Measurements from ENCODE around the gene C4A.

DNA sequence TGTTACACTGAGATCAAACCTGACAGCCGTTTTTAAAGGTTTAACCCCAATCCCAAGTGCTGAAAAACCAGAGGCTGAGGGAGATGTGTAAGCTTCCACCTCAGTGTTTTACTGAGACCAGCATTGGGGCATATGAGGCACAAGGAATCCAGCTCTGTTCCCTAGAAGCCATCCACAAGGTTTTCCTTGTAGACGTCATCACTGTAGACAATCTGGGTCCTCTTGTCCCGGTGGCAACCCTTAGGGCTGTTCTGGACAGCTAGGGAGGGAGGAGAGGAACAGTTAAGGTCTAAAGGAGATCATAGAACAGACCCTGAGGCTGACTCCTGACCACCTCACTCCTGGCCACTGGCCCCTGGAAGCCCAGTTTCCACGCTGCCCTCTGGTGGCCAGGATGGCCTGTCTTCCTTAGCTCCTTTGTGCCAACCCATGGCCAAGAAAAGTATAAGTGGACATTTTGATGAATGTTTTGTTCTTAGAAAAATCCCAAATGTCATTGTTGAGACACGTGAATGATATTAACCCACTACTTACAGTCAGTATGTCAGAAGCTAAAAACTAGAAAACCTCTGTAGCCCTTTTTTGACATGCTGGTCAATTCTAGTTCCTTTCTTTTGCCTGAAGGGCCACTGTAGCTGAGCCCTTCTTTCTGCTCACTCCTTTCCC lies 29.6 kb upstream of the C4A start:
- TF ChIP-seq, protein P1, sequence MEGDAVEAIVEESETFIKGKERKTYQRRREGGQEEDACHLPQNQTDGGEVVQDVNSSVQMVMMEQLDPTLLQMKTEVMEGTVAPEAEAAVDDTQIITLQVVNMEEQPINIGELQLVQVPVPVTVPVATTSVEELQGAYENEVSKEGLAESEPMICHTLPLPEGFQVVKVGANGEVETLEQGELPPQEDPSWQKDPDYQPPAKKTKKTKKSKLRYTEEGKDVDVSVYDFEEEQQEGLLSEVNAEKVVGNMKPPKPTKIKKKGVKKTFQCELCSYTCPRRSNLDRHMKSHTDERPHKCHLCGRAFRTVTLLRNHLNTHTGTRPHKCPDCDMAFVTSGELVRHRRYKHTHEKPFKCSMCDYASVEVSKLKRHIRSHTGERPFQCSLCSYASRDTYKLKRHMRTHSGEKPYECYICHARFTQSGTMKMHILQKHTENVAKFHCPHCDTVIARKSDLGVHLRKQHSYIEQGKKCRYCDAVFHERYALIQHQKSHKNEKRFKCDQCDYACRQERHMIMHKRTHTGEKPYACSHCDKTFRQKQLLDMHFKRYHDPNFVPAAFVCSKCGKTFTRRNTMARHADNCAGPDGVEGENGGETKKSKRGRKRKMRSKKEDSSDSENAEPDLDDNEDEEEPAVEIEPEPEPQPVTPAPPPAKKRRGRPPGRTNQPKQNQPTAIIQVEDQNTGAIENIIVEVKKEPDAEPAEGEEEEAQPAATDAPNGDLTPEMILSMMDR (conservative IDR thresholded peaks at IDR 0.05; ENCODE audit: low read length): peak; percentile 84
- TF ChIP-seq EZH2phosphoT487 (IDR thresholded peaks at IDR 0.05; ENCODE audit: borderline replicate concordance, low read depth, low read length): no peak
